SK-N-SH treated with all-trans-retinoic acid at 6 μM for 48 hours (cell line): Measurements from ENCODE around the gene DPEP2NB.

Experiments used
- ARNTL ChIP-seq: fragments of 450-650 bp; formaldehyde crosslinking; IDR thresholded peaks from 2 replicates; pipeline ENCODE4 v1.5.0; 2020; ENCODE audit warnings: low read depth, mild to moderate bottlenecking, moderate library complexity, borderline replicate concordance
- BACH2 ChIP-seq: fragments of 250-450 bp; sonication (Bioruptor Pico); IDR thresholded peaks from 2 replicates; pipeline ENCODE4 v1.9.0; 2021; ENCODE audit warnings: mild to moderate bottlenecking, borderline replicate concordance
- CSDC2 ChIP-seq: fragments of 250-450 bp; sonication (Bioruptor Pico); IDR thresholded peaks from 2 replicates; pipeline ENCODE4 v1.5.0; 2020; ENCODE audit warnings: mild to moderate bottlenecking, moderate library complexity
- OSR1 ChIP-seq: fragments of 250-450 bp; sonication (Bioruptor Pico); IDR thresholded peaks from 2 replicates; pipeline ENCODE4 v1.8.0; 2022; ENCODE audit warnings: moderate library complexity, mild to moderate bottlenecking, inconsistent platforms
- TCF4 ChIP-seq: fragments of 250-450 bp; sonication (Bioruptor Pico); IDR thresholded peaks from 2 replicates; pipeline ENCODE4 v1.8.0; 2021; ENCODE audit warnings: mild to moderate bottlenecking, moderate library complexity, borderline replicate concordance
- TOX ChIP-seq: fragments of 250-450 bp; sonication (Bioruptor Pico); IDR thresholded peaks from 2 replicates; pipeline ENCODE4 v1.8.0; 2021; ENCODE audit warnings: mild to moderate bottlenecking, moderate library complexity, borderline replicate concordance
- ZFP30 ChIP-seq: fragments of 450-650 bp; formaldehyde crosslinking; IDR thresholded peaks from 2 replicates; pipeline ENCODE4 v1.5.0; 2022; ENCODE audit warnings: mild to moderate bottlenecking, moderate library complexity
- ZNF70 ChIP-seq: fragments of 450-650 bp; formaldehyde crosslinking; IDR thresholded peaks from 2 replicates; pipeline ENCODE4 v1.5.0; 2020; ENCODE audit warnings: mild to moderate bottlenecking, moderate library complexity
- TF ChIP-seq, protein P1 (sequence below): fragments of 250-450 bp; sonication (Bioruptor Pico); IDR thresholded peaks from 2 replicates; pipeline ENCODE4 v1.8.0; 2021; ENCODE audit warnings: low read depth, mild to moderate bottlenecking, moderate library complexity, borderline replicate concordance
- TF ChIP-seq, protein P2 (sequence below): fragments of 250-450 bp; sonication (Bioruptor Pico); IDR thresholded peaks from 2 replicates; pipeline ENCODE4 v1.8.0; 2020; ENCODE audit warnings: mild to moderate bottlenecking, moderate library complexity, borderline replicate concordance
- TF ChIP-seq, protein P3 (sequence below): fragments of 250-450 bp; sonication (Bioruptor Pico); IDR thresholded peaks from 2 replicates; pipeline ENCODE4 v1.5.1; 2020; ENCODE audit warnings: low read depth, mild to moderate bottlenecking, moderate library complexity

DNA sequence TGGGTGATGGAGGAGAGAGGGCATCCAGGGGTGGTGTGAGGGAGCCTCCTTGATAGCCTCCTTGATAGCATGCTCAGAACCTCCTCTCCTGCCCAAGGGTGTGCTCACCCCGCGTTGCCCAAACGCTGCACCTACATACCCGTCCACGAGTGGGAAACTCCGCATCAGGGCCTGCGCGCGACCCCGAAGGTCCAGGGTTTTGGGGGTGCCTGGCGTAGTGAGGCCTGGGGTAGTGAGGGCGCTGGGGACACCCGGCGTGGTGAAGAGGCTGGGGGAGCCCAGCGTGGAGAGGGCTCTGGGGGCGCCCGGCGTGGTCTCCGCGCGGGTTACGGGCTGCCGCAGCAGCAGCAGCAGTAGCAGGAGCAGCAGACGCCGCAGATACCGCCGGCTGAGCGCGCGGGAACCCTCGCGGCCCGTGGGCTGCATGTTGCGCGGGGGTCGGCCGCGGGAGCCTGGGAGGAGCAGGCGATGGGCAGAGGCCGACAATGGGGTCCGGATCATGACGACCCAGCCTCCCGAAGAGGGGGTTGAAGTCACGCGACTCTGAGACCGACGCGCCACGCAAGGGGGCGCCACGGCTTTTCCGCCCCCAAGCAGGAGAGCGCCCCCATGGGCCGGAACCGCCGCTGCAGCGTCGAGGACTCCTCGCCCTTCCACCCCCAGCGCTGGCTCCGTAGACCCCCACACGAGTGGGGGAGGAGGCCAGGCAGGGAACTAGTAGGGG is 35.6 kb downstream of the DPEP2NB start, which contains the start of gene DPEP3:
- TF ChIP-seq, protein P1, sequence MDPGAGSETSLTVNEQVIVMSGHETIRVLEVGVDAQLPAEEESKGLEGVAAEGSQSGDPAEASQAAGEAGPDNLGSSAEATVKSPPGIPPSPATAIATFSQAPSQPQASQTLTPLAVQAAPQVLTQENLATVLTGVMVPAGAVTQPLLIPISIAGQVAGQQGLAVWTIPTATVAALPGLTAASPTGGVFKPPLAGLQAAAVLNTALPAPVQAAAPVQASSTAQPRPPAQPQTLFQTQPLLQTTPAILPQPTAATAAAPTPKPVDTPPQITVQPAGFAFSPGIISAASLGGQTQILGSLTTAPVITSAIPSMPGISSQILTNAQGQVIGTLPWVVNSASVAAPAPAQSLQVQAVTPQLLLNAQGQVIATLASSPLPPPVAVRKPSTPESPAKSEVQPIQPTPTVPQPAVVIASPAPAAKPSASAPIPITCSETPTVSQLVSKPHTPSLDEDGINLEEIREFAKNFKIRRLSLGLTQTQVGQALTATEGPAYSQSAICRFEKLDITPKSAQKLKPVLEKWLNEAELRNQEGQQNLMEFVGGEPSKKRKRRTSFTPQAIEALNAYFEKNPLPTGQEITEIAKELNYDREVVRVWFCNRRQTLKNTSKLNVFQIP (CRISPR knock-in tag) = no peak
- TF ChIP-seq CSDC2 = no peak
- TF ChIP-seq, protein P2, sequence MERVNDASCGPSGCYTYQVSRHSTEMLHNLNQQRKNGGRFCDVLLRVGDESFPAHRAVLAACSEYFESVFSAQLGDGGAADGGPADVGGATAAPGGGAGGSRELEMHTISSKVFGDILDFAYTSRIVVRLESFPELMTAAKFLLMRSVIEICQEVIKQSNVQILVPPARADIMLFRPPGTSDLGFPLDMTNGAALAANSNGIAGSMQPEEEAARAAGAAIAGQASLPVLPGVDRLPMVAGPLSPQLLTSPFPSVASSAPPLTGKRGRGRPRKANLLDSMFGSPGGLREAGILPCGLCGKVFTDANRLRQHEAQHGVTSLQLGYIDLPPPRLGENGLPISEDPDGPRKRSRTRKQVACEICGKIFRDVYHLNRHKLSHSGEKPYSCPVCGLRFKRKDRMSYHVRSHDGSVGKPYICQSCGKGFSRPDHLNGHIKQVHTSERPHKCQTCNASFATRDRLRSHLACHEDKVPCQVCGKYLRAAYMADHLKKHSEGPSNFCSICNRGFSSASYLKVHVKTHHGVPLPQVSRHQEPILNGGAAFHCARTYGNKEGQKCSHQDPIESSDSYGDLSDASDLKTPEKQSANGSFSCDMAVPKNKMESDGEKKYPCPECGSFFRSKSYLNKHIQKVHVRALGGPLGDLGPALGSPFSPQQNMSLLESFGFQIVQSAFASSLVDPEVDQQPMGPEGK (CRISPR knock-in tag) = no peak
- no peak for TF ChIP-seq ARNTL
- TF ChIP-seq BACH2 (CRISPR knock-in tag) = no peak
- TF ChIP-seq OSR1 (CRISPR knock-in tag) = no peak
- no peak for TF ChIP-seq ZFP30 (CRISPR knock-in tag)
- no peak for TF ChIP-seq ZNF70 (CRISPR knock-in tag)
- TF ChIP-seq, protein P3, sequence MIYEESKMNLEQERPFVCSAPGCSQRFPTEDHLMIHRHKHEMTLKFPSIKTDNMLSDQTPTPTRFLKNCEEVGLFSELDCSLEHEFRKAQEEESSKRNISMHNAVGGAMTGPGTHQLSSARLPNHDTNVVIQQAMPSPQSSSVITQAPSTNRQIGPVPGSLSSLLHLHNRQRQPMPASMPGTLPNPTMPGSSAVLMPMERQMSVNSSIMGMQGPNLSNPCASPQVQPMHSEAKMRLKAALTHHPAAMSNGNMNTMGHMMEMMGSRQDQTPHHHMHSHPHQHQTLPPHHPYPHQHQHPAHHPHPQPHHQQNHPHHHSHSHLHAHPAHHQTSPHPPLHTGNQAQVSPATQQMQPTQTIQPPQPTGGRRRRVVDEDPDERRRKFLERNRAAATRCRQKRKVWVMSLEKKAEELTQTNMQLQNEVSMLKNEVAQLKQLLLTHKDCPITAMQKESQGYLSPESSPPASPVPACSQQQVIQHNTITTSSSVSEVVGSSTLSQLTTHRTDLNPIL = no peak
- TF ChIP-seq TOX (CRISPR knock-in tag) = no peak
- no peak for TF ChIP-seq TCF4 (CRISPR knock-in tag)
